Measurements from ENCODE around the gene SAMD15. TPM values are rescaled to one million over a fixed set of nuclear protein-coding genes. Genes with fewer than 3 reads are reported as not detected.

SAMD15 gene
- total RNA-seq, 2 donors from 2014 or later = 0.72 TPM; not detected in 1

DNA sequence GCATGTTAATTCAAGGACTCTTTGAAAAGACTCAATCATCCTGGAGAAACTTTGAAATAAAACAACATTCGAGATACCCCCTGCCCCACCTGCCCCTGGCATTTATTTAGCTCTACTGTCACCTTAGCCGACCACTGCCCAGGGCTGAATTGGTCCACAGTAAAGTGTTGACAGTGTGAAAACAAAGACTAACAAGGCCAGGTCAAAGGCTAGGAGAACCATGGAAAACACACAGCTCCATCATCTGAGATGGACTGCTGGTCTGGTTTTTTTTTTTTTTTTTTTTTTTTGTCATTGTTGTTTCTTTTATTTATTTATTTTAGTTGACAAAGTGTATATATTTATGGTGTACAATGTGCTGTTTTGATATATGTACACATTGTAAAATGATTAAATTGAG, 30.7 kb upstream of the SAMD15 start:
- intact Hi-C loops (cut with DNase I) = no loop called here
- Histone ChIP-seq H3K27me3 (no peaks in the 10 kb centered on the region), H3K4me1 (no peaks in the 10 kb centered on the region), H3K27ac (no peak overlapping the region), H3K4me3 (no peak overlapping the region), H3K9me3 (no peaks in the 10 kb centered on the region), H3K9ac (ENCODE audit: low read depth in 2 of 2, low read length in 2 of 2) (no peak overlapping the region), H3K36me3 (no peaks in the 10 kb centered on the region)
- no peak for DNase-seq
- TF ChIP-seq, protein P1, sequence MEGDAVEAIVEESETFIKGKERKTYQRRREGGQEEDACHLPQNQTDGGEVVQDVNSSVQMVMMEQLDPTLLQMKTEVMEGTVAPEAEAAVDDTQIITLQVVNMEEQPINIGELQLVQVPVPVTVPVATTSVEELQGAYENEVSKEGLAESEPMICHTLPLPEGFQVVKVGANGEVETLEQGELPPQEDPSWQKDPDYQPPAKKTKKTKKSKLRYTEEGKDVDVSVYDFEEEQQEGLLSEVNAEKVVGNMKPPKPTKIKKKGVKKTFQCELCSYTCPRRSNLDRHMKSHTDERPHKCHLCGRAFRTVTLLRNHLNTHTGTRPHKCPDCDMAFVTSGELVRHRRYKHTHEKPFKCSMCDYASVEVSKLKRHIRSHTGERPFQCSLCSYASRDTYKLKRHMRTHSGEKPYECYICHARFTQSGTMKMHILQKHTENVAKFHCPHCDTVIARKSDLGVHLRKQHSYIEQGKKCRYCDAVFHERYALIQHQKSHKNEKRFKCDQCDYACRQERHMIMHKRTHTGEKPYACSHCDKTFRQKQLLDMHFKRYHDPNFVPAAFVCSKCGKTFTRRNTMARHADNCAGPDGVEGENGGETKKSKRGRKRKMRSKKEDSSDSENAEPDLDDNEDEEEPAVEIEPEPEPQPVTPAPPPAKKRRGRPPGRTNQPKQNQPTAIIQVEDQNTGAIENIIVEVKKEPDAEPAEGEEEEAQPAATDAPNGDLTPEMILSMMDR (IDR thresholded peaks at IDR 0.05) = no peak

DNA sequence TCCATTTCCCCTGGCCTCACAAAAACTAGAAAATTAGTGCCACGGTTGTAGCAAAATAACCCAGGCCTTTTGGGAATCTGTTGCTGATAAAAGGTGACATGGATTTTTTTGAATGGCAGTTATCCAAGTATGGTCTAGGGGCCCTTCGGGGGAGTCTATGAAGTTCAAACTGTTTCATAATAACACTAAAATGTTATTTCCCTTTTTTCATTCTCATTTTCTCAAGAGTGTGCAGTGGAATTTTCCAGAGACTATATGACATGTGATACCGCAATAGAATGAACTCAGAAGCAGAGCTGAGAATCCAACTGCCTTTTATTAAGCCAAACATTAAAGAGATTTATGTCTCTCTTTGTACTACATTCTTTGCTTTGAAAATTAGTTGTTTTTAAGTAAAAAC, 29.4 kb upstream of the SAMD15 start:
- Histone ChIP-seq H3K4me1 (no peaks in the 10 kb centered on the region), H3K27me3 (no peaks in the 10 kb centered on the region), H3K36me3 (no peaks in the 10 kb centered on the region), H3K9me3 (no peaks in the 10 kb centered on the region), H3K27ac (no peak overlapping the region), H3K4me3 (no peak overlapping the region), H3K9ac (ENCODE audit: low read depth in 2 of 2, low read length in 2 of 2) (no peak overlapping the region)
- TF ChIP-seq, protein P1 (IDR thresholded peaks at IDR 0.05) = no peak
- DNase-seq = no peak
- intact Hi-C loops (cut with DNase I) = no loop called here

DNA sequence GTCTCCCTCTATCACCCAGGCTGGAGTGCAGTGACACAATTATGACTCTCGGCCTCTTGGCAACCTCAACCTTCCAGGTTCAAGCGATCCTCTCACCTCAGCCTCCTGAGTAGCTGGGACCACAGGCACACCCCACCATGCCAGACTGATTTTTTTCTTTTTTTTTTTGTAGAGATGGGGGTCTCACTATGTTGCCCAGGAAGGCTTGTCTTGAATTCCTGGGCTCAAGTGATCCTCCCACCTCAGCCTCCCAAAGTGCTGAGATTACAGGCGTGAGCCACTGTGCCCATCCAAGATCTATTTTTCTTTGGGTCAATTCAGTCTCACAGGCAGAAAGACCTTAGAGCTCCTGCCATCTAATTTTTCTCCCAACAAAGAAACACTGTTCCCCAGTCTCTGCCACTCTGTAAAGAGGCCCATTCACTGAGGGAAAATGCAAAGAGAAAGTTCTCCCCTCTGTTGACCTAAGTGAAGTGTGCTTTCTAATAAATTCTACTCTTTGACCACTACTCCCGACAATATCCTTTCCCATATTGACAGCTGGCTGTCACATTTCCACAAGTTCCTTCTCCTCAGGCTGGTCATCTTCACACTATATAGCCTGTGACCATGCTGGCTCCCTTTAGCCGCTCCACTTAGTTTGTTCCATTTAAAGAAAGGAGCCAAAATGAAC, 23.6 kb upstream of the SAMD15 start:
- DNase-seq = no peak
- H3K9me3 ChIP-seq = no peaks in the 10 kb centered on the region
- TF ChIP-seq, protein P1 (IDR thresholded peaks at IDR 0.05) = no peak
- intact Hi-C loops (cut with DNase I) = no loop called here
- H3K4me1 ChIP-seq = no peaks in the 10 kb centered on the region
- H3K4me3 ChIP-seq = no peak overlapping the region
- H3K27ac ChIP-seq = no peak overlapping the region
- H3K36me3 ChIP-seq = no peaks in the 10 kb centered on the region
- H3K9ac ChIP-seq (ENCODE audit: low read depth in 2 of 2, low read length in 2 of 2) = no peak overlapping the region
- no peaks in the 10 kb centered on the region for H3K27me3 ChIP-seq

DNA sequence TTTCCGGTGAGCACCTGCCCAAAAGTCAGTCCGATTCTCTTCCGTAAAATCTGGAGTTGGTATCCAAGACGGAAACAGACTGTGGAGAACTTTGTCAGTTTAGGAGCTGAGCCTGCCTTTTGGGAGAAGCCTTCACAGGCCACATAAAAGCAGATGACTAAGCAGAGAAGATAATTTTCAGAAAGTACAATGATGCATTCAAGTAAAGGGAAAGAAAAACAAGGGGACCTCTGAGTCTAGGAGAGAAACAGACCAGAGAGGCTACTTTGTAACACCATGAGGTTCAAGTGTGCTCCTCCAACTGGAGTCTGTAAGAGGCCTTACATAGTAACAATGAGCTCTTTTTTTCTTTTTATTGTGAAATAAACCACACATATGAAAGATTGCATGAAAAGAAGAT, 21.4 kb upstream of the SAMD15 start:
- no peak for DNase-seq
- Histone ChIP-seq H3K4me1 (no peaks in the 10 kb centered on the region), H3K9ac (ENCODE audit: low read depth in 2 of 2, low read length in 2 of 2) (no peak overlapping the region), H3K36me3 (no peaks in the 10 kb centered on the region), H3K9me3 (no peaks in the 10 kb centered on the region), H3K27me3 (no peaks in the 10 kb centered on the region), H3K4me3 (no peak overlapping the region), H3K27ac (no peak overlapping the region)
- intact Hi-C loops (cut with DNase I) = no loop called here
- TF ChIP-seq, protein P1 (IDR thresholded peaks at IDR 0.05) = no peak

DNA sequence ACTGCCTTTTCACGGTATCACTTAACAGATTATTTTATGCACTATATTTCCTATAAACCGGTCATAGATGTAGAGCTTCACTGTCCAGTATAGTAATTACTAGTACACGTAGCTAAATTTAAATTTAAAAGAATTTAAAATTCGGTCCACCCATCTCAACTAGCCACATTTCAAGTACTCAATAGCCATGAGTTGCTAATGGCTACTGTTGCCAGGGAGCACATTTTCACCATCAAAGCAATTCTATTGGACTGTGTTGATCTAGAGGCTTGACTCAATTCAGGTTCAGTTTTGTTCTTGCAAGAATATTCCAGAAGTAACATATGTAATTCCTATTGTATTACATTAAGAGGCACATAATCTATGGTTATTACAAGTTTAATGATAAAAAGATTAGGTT, 20.3 kb upstream of the SAMD15 start:
- Histone ChIP-seq H3K9me3 (no peaks in the 10 kb centered on the region), H3K4me3 (no peak overlapping the region), H3K36me3 (no peaks in the 10 kb centered on the region), H3K9ac (ENCODE audit: low read depth in 2 of 2, low read length in 2 of 2) (no peak overlapping the region), H3K27me3 (no peaks in the 10 kb centered on the region), H3K27ac (no peak overlapping the region), H3K4me1 (no peaks in the 10 kb centered on the region)
- TF ChIP-seq, protein P1 (IDR thresholded peaks at IDR 0.05) = no peak
- intact Hi-C loops (cut with DNase I) = no loop called here
- no peak for DNase-seq

Data from colonic mucosa (tissue), 4 donors.